Measurements from ENCODE around the gene YTHDC2. TPM values are rescaled to one million over a fixed set of nuclear protein-coding genes. Genes with fewer than 3 reads are reported as not detected.

The YTHDC2 gene
- total RNA-seq, 1 donor: 32.6 TPM

GRCh38 chr5:113518884-113519283, 5.4 kb downstream of the YTHDC2 start:
- H3K27me3 ChIP-seq (ENCODE audit: insufficient read depth, low read length): no peaks in the 10 kb centered on the region
- H3K9me3 ChIP-seq (ENCODE audit: low read depth, low read length): no peaks in the 10 kb centered on the region
- H3K4me2 ChIP-seq (ENCODE audit: insufficient read depth, low read length): no peak overlapping the region
- DNase-seq (ENCODE audit: insufficient read length, low spot score, missing footprints): no peak
- peaks cover 16% of the 10 kb centered on the region for H3K4me1 ChIP-seq (ENCODE audit: insufficient read depth, low read length)
- no peak overlapping the region for H3K27ac ChIP-seq (ENCODE audit: low read depth, low read length)
- H2AFZ ChIP-seq (ENCODE audit: low read length): no peak overlapping the region
- H3K36me3 ChIP-seq (ENCODE audit: insufficient read depth, low read length): no peaks in the 10 kb centered on the region
- H4K20me1 ChIP-seq (ENCODE audit: insufficient read depth, low read length): peaks cover 8% of the 10 kb centered on the region
- TF ChIP-seq CTCF (IDR thresholded peaks at IDR 0.05; ENCODE audit: extremely low read depth, low read depth, low read length): no peak
- no peak overlapping the region for H3K4me3 ChIP-seq (ENCODE audit: insufficient read depth, low read length)
- H3K79me2 ChIP-seq (ENCODE audit: insufficient read depth, low read length): peaks cover 75% of the 10 kb centered on the region

GRCh38 chr5:113519412-113519811, 5.9 kb downstream of the YTHDC2 start:
- H3K27ac ChIP-seq (ENCODE audit: low read depth, low read length): no peak overlapping the region
- H3K4me2 ChIP-seq (ENCODE audit: insufficient read depth, low read length): no peak overlapping the region
- H3K27me3 ChIP-seq (ENCODE audit: insufficient read depth, low read length): no peaks in the 10 kb centered on the region
- no peak for DNase-seq (ENCODE audit: insufficient read length, low spot score, missing footprints)
- peaks cover 13% of the 10 kb centered on the region for H3K4me1 ChIP-seq (ENCODE audit: insufficient read depth, low read length)
- H2AFZ ChIP-seq (ENCODE audit: low read length): no peak overlapping the region
- peaks cover 73% of the 10 kb centered on the region for H3K79me2 ChIP-seq (ENCODE audit: insufficient read depth, low read length)
- no peaks in the 10 kb centered on the region for H3K9me3 ChIP-seq (ENCODE audit: low read depth, low read length)
- H4K20me1 ChIP-seq (ENCODE audit: insufficient read depth, low read length): peaks cover 5% of the 10 kb centered on the region
- no peak overlapping the region for H3K4me3 ChIP-seq (ENCODE audit: insufficient read depth, low read length)
- H3K36me3 ChIP-seq (ENCODE audit: insufficient read depth, low read length): no peaks in the 10 kb centered on the region
- TF ChIP-seq CTCF (IDR thresholded peaks at IDR 0.05; ENCODE audit: extremely low read depth, low read depth, low read length): no peak

- Histone ChIP-seq H2AFZ (ENCODE audit: low read length) (no peak overlapping the region), H3K27ac (ENCODE audit: low read depth, low read length) (peak overlapping the region; percentile 23), H3K36me3 (ENCODE audit: insufficient read depth, low read length) (no peaks in the 10 kb centered on the region), H3K4me2 (ENCODE audit: insufficient read depth, low read length) (no peak overlapping the region), H3K9me3 (ENCODE audit: low read depth, low read length) (no peaks in the 10 kb centered on the region), H3K4me3 (ENCODE audit: insufficient read depth, low read length) (no peak overlapping the region), H3K4me1 (ENCODE audit: insufficient read depth, low read length) (peaks cover 4% of the 10 kb centered on the region), H4K20me1 (ENCODE audit: insufficient read depth, low read length) (peaks cover 4% of the 10 kb centered on the region), H3K79me2 (ENCODE audit: insufficient read depth, low read length) (peaks cover 65% of the 10 kb centered on the region), H3K27me3 (ENCODE audit: insufficient read depth, low read length) (no peaks in the 10 kb centered on the region)
- DNase-seq (ENCODE audit: insufficient read length, low spot score, missing footprints): peak; percentile 74
- TF ChIP-seq CTCF (IDR thresholded peaks at IDR 0.05; ENCODE audit: extremely low read depth, low read depth, low read length): no peak
Measured at GRCh38 chr5:113520429-113520828, 6.9 kb downstream of the YTHDC2 start.

GRCh38 chr5:113520899-113521298, 7.4 kb downstream of the YTHDC2 start:
- Histone ChIP-seq H3K9me3 (ENCODE audit: low read depth, low read length) (no peaks in the 10 kb centered on the region), H3K36me3 (ENCODE audit: insufficient read depth, low read length) (no peaks in the 10 kb centered on the region), H2AFZ (ENCODE audit: low read length) (no peak overlapping the region), H3K4me2 (ENCODE audit: insufficient read depth, low read length) (no peak overlapping the region), H3K27ac (ENCODE audit: low read depth, low read length) (no peak overlapping the region), H3K4me1 (ENCODE audit: insufficient read depth, low read length) (peaks cover 4% of the 10 kb centered on the region), H3K27me3 (ENCODE audit: insufficient read depth, low read length) (no peaks in the 10 kb centered on the region), H3K79me2 (ENCODE audit: insufficient read depth, low read length) (peaks cover 60% of the 10 kb centered on the region), H3K4me3 (ENCODE audit: insufficient read depth, low read length) (no peak overlapping the region), H4K20me1 (ENCODE audit: insufficient read depth, low read length) (peaks cover 4% of the 10 kb centered on the region)
- no peak for DNase-seq (ENCODE audit: insufficient read length, low spot score, missing footprints)
- no peak for TF ChIP-seq CTCF (IDR thresholded peaks at IDR 0.05; ENCODE audit: extremely low read depth, low read depth, low read length)
